Epithelial cell of esophagus (primary cell): ENCODE data around the gene PHACTR1.

Experiments used
- DNase-seq: peaks from one replicate; pipeline ENCODE4 v3.0.0; 2010; ENCODE audit warnings: low read depth
- H3K4me3 ChIP-seq: 2 replicates; pipeline ENCODE4 v1.5.1; 2011; ENCODE audit warnings: mild to moderate bottlenecking, low read length, control low read depth
- CTCF ChIP-seq: IDR thresholded peaks from 2 replicates; pipeline ENCODE4 v1.5.1; 2011; ENCODE audit warnings: low read depth, mild to moderate bottlenecking, low read length, control low read depth, inconsistent platforms; ENCODE audit not compliant: insufficient read depth; ENCODE audit errors: missing control alignments

Gene PHACTR1

DNA sequence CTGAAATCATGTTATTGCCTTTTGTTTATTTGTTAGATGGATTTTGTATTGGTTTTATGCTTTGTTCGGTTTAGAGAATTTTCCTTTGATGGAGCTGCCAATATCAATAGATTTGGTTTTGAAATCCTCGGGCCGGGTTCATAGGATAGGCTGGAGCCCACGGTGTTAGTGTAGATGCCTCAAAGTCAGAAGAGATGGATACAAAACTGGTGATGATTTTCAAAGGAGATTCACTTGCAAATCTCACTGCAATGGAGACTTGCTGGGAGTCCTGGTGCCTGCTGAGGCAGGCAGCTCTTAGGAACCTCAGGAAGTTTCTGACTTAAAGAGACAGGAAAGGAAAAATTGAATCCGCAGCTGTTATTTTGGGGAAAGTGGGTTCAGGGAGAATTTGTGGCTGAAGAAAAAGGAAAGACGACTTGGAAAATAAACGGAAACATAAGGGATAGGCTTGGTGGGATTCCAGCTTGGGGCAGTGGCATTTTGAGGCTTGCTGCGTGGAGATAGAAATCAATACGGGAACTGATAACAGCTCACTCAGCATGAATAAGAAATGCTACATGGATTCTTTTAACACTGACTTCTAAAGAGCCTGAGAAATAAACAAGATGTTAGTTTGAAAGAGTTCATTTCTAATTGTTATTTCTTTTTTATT is 241.6 kb downstream of the PHACTR1 start:
- no peak overlapping the region for H3K4me3 ChIP-seq
- DNase-seq: no peak
- TF ChIP-seq CTCF: no peak

- TF ChIP-seq CTCF: no peak
- no peak overlapping the region for H3K4me3 ChIP-seq
- DNase-seq: no peak
These were observed 245.2 kb downstream of the PHACTR1 start for GRCh38 chr6:12961761-12962160.

GRCh38 chr6:12962529-12962928 is 246.0 kb downstream of the PHACTR1 start:
- DNase-seq: no peak
- H3K4me3 ChIP-seq: no peak overlapping the region
- no peak for TF ChIP-seq CTCF

DNA sequence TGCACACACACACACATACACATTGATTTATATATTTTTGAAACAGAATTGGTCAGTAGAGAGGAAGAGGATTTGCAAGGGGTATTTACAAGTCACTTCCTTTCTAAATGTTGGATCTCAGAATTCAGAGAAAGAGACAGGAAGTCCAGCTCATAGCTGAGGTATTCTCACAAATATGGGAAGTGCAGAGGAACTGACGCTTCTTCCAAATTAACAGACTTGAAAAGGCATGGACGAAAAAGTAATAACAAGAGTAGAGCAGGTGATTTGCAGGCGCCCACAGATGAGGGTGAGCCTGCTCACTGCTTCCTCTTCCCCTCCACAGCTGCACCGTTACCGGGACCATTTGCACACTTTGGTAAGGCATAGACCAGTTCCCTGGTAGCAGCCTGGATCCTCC is 246.4 kb downstream of the PHACTR1 start:
- TF ChIP-seq CTCF: no peak
- H3K4me3 ChIP-seq: no peak overlapping the region
- peak; percentile 3 for DNase-seq

DNA sequence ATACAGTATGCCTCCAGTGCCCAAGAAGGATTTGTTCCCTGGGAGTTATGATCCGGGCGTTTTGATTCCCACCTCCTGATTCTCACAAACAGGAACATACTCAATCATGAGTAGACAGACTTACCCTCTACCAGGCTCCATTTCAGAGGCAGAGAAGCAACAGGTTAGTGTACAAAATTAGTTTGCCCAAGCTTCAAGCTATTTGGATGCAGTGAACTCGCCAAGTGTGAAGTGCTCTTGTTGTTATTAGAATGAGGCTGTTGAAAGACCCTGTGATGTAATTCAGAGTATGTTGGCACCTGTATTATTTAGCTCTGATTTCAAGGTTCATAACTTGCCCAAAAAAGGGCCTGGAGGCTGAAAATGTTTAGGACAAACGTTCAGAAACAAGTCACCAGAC is 247.0 kb downstream of the PHACTR1 start:
- DNase-seq: no peak

DNA sequence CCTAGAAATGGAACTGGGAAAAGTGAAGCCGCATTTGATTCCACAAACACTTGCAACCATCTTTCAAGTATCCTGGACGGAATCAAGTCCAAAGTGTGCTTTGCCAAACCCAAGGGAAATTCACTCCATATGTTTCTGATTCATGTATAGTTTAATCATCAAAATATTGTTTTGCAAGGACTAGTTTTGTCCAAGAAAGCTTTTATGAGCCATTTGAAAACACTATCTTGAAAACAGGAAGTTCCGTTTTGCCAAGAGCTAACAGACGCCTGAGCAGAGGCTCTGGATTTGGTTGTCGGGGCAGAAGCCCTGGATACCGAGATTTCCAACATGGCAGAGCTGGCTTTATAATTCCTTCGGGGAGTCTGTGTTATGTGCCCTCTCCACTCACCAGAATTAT is 251.1 kb downstream of the PHACTR1 start:
- DNase-seq: no peak
- no peak overlapping the region for H3K4me3 ChIP-seq
- no peak for TF ChIP-seq CTCF

More for the DNA sequence above, 247.0 kb downstream of the PHACTR1 start:
- TF ChIP-seq CTCF: no peak
- H3K4me3 ChIP-seq: no peak overlapping the region

DNA sequence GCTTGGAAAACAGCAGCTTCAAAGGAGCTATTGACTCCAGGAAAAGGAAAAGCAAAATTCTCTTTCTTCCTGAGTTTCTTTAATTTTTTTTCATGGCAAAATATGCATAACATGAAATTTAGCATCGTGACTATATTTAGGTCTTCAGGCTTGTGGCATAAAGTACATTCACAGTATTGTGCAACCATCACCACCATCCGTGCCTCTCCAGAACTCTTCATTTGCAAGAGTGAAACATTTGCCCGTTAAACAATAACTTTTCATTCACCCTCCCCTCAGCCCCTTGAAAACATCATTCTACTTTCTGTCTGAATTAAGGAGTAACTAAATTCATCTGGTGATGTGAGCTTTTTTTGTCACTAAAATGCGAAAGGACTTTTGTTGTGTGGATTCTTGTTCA is 251.7 kb downstream of the PHACTR1 start:
- DNase-seq: no peak
- no peak overlapping the region for H3K4me3 ChIP-seq
- TF ChIP-seq CTCF: no peak
